Subcutaneous adipose tissue (tissue), 4 donors: ENCODE measurements around the gene MTMR12. TPM values are rescaled to one million over a fixed set of nuclear protein-coding genes. Genes with fewer than 3 reads are reported as not detected.

Experiments used
- CTCF ChIP-seq: fragments of 450-650 bp; IDR thresholded peaks from one replicate; pipeline ENCODE4 v1.5.1; 2016; ENCODE audit warnings: low read depth, mild to moderate bottlenecking, control low read depth, antibody characterized with exemption, moderate library complexity
- total RNA-seq, 4 donors: library from RNA; depleted of rRNA; stranded (reverse); fragments of >200 nt; gene quantifications; one replicate each; pipeline ENCODE4 v1.1.0, GENCODE V29; 2016

MTMR12 gene
- total RNA-seq, 4 donors from 2014 or later: 41.8 to 96.0 (median 62.3) TPM

GRCh38 chr5:32315221-32316014 lies 2.7 kb upstream of the MTMR12 start:
- no peak for TF ChIP-seq CTCF

DNA sequence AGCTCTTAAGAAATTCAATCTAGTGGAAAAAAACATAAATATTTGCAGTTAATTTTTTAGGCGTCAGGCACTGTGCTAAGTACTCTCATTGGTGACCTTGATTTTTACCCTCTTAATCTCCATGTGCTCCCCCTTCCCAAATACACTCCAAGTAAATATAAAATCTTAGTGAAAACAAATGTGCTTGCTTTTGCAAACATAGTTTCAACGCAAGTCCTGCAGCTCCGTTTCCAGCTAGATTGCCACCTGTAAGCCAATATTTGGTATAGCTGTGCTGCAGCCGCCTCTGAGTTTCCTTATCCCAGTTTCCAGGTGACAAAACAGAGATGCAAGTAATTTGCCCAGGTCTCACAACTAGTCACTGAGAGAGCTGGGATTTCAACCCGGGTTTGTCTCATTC lies 1.9 kb upstream of the MTMR12 start:
- no peak for TF ChIP-seq CTCF

DNA sequence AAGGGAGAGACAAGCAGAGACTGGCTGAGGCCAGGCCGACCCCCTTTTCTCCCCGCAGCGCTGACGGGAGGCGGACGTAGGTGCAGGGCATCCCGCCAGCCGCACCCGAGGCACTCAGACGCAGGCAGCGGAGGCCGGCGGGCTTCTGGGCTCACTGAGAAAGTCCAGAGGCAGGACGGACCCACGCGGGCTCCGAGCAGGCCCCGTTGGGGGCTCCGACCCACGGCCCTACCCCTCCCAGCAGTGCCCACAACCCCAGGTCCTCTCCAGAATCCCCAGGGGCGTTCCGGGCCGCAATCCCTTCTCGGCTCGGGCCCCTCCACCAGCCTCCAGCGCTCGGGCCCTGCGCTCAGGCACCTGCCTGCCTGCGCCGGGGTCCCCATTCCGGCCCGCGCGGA lies 543 bp downstream of the MTMR12 start:
- TF ChIP-seq CTCF: no peak

GRCh38 chr5:32311404-32312196 lies 1.1 kb downstream of the MTMR12 start:
- TF ChIP-seq CTCF: no peak

GRCh38 chr5:32309761-32310160 lies 3.0 kb downstream of the MTMR12 start:
- TF ChIP-seq CTCF: no peak

- no peak for TF ChIP-seq CTCF
These were observed 3.8 kb downstream of the MTMR12 start for GRCh38 chr5:32308946-32309345.

DNA sequence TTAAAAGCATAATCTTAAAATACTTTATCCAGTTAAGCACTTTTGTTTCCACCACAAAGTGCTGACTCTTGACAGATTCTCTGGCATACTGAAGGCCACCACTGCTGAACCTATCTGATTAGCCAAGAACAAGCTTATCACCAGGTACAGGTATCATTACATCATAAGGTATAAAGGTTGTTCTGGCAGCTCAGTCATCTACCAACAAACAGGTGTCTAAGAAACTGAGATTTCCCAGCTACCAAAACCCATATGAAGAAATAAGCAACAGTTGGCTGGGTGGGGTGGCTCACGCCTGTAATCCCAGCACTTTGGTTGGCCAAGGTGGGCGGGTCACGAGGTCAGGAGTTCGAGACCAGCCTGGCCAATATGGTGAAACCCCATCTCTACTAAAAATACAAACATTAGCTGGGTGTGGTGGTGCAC lies 5.0 kb downstream of the MTMR12 start:
- no peak for TF ChIP-seq CTCF
